HCT116 (cell line): Measurements from ENCODE around the gene C1orf105. TPM values are rescaled to one million over a fixed set of nuclear protein-coding genes. Genes with fewer than 3 reads are reported as not detected.
A peak's percentile ranks its signal among the peaks of the same experiment; 100 is the strongest.

ENCODE experiments used
- ATAC-seq: fragments of 200-7000 bp; cut with Tn5 transposase; 2 replicates; pipeline ENCODE4 v1.9.1; 2020; ENCODE audit warnings: mild to moderate bottlenecking, moderate library complexity
- BruUV-seq: library from RNA; stranded (reverse); fragments of 400-500 nt; replicated peaks from 2 replicates; lab custom pipeline; 2021; lab: Mats Ljungman, UMichigan
- CTCF ChIA-PET: fragments of 300-600 bp; sonication (Branson Sonifier 250); formaldehyde crosslinking; loops from one replicate; lab custom pipeline; 2021; ENCODE audit warnings: antibody characterized with exemption; lab: Charles Lee
- POLR2A ChIA-PET: fragments of 300-600, 350-600 bp; sonication (Branson Sonifier 250); formaldehyde crosslinking; loops from one replicate; lab custom pipeline; 2021; ENCODE audit warnings: antibody characterized with exemption; lab: Charles Lee
- RAD21 ChIA-PET, 2 experiments: fragments of 300-600 bp; sonication (Branson Sonifier 250); formaldehyde crosslinking; loops; one replicate each; lab custom pipeline; 2023; ENCODE audit warnings: low total read pairs in 2 of 2; ENCODE audit not compliant: uncharacterized antibody in 2 of 2, unreplicated experiment in 2 of 2, low non-redundant PET in 1 of 2; lab: Charles Lee
- DNase-seq: peaks from one replicate; pipeline ENCODE4 v3.0.0-alpha.2; 2010; ENCODE audit warnings: low read depth, low spot score
- H2AFZ ChIP-seq: fragments of 200-600 bp; shearing (Covaris generic), sonication (generic); 2 replicates; pipeline ENCODE4 v1.6.1; 2017; ENCODE audit warnings: low read depth, mixed run types, mixed read lengths, antibody characterized with exemption, low read length; ENCODE audit not compliant: poor library complexity, severe bottlenecking
- H3K27ac ChIP-seq: 2 replicates; pipeline ENCODE4 v1.5.1; 2012; ENCODE audit warnings: low read depth, low read length
- H3K27me3 ChIP-seq: fragments of 200-600 bp; sonication (generic); 2 replicates; pipeline ENCODE4 v1.6.1; 2016; ENCODE audit warnings: mixed run types, low read length, mixed read lengths; ENCODE audit not compliant: insufficient read depth
- H3K36me3 ChIP-seq, 2 experiments: fragments of 200-500 bp in 1 of 2; fragments of 200-600 bp in 1 of 2; sonication (Bioruptor generic) in 1 of 2; sonication (generic) in 1 of 2; 2 replicates each; pipeline versions ENCODE4 v1.5.1 to v1.6.1; 2014 to 2016; ENCODE audit warnings: low read length in 2 of 2, inconsistent platforms in 1 of 2, mixed read lengths in 1 of 2, mixed run types in 1 of 2; ENCODE audit not compliant: insufficient read depth in 2 of 2, control insufficient read depth in 1 of 2
- H3K4me1 ChIP-seq, 2 experiments: fragments of 200-600 bp in 1 of 2; sonication (generic) in 1 of 2; 2 replicates each; pipeline versions ENCODE4 v1.5.1 to v1.6.1; 2012 to 2017; ENCODE audit warnings: low read length in 2 of 2, inconsistent platforms in 1 of 2, mild to moderate bottlenecking in 1 of 2, mixed read lengths in 1 of 2, mixed run types in 1 of 2, moderate library complexity in 1 of 2; ENCODE audit not compliant: insufficient read depth in 2 of 2, control insufficient read depth in 1 of 2
- H3K4me2 ChIP-seq: fragments of 200-600 bp; sonication (generic); 2 replicates; pipeline ENCODE4 v1.6.1; 2017; ENCODE audit warnings: mixed run types, low read length, mixed read lengths
- H3K4me3 ChIP-seq, 2 experiments: fragments of 200-600 bp in 1 of 2; sonication (generic) in 1 of 2; replicated peaks in 1 of 2; 2 replicates each; pipeline ENCODE4 v1.5.1; 2011 to 2016; ENCODE audit warnings: low read length in 2 of 2, control low read depth in 1 of 2, low read depth in 1 of 2, mild to moderate bottlenecking in 1 of 2, mixed read lengths in 1 of 2, mixed run types in 1 of 2
- H3K79me2 ChIP-seq: fragments of 200-600 bp; sonication (generic); 2 replicates; pipeline ENCODE4 v1.6.1; 2017; ENCODE audit warnings: mild to moderate bottlenecking, mixed run types, low read length, moderate library complexity, mixed read lengths; ENCODE audit not compliant: insufficient read depth
- H3K9ac ChIP-seq: fragments of 200-600 bp; sonication (generic); 2 replicates; pipeline ENCODE4 v1.6.1; 2016; ENCODE audit warnings: low read length, mixed read lengths
- H3K9me2 ChIP-seq: fragments of 200-600 bp; sonication (generic), shearing (Covaris generic); 2 replicates; pipeline ENCODE4 v1.6.1; 2017; ENCODE audit warnings: mixed run types, mild to moderate bottlenecking, moderate library complexity; ENCODE audit not compliant: insufficient read depth
- H3K9me3 ChIP-seq, 2 experiments: fragments of 200-500 bp in 1 of 2; fragments of 200-600 bp in 1 of 2; sonication (Bioruptor generic) in 1 of 2; sonication (generic) in 1 of 2; 2 replicates each; pipeline ENCODE4 v1.6.1; 2014 to 2017; ENCODE audit warnings: low read length in 2 of 2, mixed read lengths in 2 of 2, inconsistent platforms in 1 of 2, low read depth in 1 of 2, mild to moderate bottlenecking in 1 of 2, mixed run types in 1 of 2, moderate library complexity in 1 of 2; ENCODE audit not compliant: control insufficient read depth in 1 of 2, insufficient read depth in 1 of 2
- H4K20me1 ChIP-seq: fragments of 200-600 bp; sonication (generic), shearing (Covaris generic); 2 replicates; pipeline ENCODE4 v1.6.1; 2017; ENCODE audit warnings: mixed run types, mild to moderate bottlenecking, moderate library complexity; ENCODE audit not compliant: insufficient read depth
- EGR1 ChIP-seq: IDR thresholded peaks from 2 replicates; pipeline ENCODE4 v1.6.1; 2012; ENCODE audit warnings: low read depth
- ELF1 ChIP-seq: IDR thresholded peaks from 2 replicates; pipeline ENCODE4 v1.6.1; 2012; ENCODE audit warnings: low read depth, borderline replicate concordance
- EZH2 ChIP-seq: fragments of 200-600 bp; sonication (generic); IDR thresholded peaks from 2 replicates; pipeline ENCODE4 v1.6.1; 2017; ENCODE audit warnings: antibody characterized with exemption, mixed run types
- EZH2phosphoT487 ChIP-seq: fragments of 200-600 bp; IDR thresholded peaks from 2 replicates; pipeline ENCODE4 v1.6.1; 2018; ENCODE audit warnings: antibody characterized with exemption, borderline replicate concordance
- FOSL1 ChIP-seq: IDR thresholded peaks from 2 replicates; pipeline ENCODE4 v1.6.1; 2012; ENCODE audit warnings: low read depth
- JUND ChIP-seq: IDR thresholded peaks from 2 replicates; pipeline ENCODE4 v1.6.1; 2012
- POLR2A ChIP-seq: IDR thresholded peaks from 2 replicates; pipeline ENCODE4 v1.7.0; 2011; ENCODE audit warnings: borderline replicate concordance; ENCODE audit not compliant: insufficient read depth, insufficient read length; ENCODE audit errors: extremely low read depth
- POLR2AphosphoS5 ChIP-seq: IDR thresholded peaks from 2 replicates; pipeline ENCODE4 v1.6.1; 2011; ENCODE audit warnings: mild to moderate bottlenecking, low read depth, low read length, moderate library complexity
- RAD21 ChIP-seq: IDR thresholded peaks from 2 replicates; pipeline ENCODE4 v1.6.1; 2012; ENCODE audit warnings: low read depth, mild to moderate bottlenecking
- SIN3A ChIP-seq: IDR thresholded peaks from 2 replicates; pipeline ENCODE4 v1.6.1; 2012; ENCODE audit warnings: low read depth
- SRF ChIP-seq: IDR thresholded peaks from 2 replicates; pipeline ENCODE4 v1.6.1; 2012; ENCODE audit warnings: low read depth
- TCF7L2 ChIP-seq: IDR thresholded peaks from 2 replicates; pipeline ENCODE4 v1.7.0; 2011; ENCODE audit warnings: borderline replicate concordance, inconsistent platforms; ENCODE audit not compliant: insufficient read depth, insufficient read length; ENCODE audit errors: extremely low read depth
- YY1 ChIP-seq: IDR thresholded peaks from 2 replicates; pipeline ENCODE4 v1.6.1; 2011; ENCODE audit warnings: low read length, low read depth, moderate library complexity, mild to moderate bottlenecking; ENCODE audit not compliant: insufficient replicate concordance; ENCODE audit errors: extremely low read depth
- ZNF274 ChIP-seq: fragments of 200-500 bp; sonication (Bioruptor generic); IDR thresholded peaks from 2 replicates; pipeline ENCODE4 v1.6.1; 2014; ENCODE audit warnings: mild to moderate bottlenecking, low read depth, low read length, inconsistent platforms
- intact Hi-C: fragments of 100-400 bp; cut with micrococcal nuclease; formaldehyde crosslinking; loops from 2 replicates; pipeline ENCODE4 v1.10.0; 2022
- total RNA-seq: library from RNA; stranded (reverse); gene quantifications from one replicate; pipeline ENCODE4 v1.2.1, GENCODE V29; 2021; ENCODE audit not compliant: unreplicated experiment
- TF ChIP-seq, protein P1 (sequence below), 3 experiments: fragments of 200-600 bp in 1 of 3; sonication (generic) in 1 of 3; IDR thresholded peaks in 2 of 3; conservative IDR thresholded peaks in 1 of 3; 2 replicates each; pipeline ENCODE4 v1.5.1; 2012 to 2017; ENCODE audit warnings: low read depth in 2 of 3, low read length in 2 of 3, antibody characterized with exemption in 1 of 3, borderline replicate concordance in 1 of 3, control low read depth in 1 of 3, mild to moderate bottlenecking in 1 of 3, mixed read lengths in 1 of 3, mixed run types in 1 of 3, moderate library complexity in 1 of 3; ENCODE audit not compliant: insufficient read depth in 1 of 3
- TF ChIP-seq, protein P2 (sequence below): IDR thresholded peaks from 2 replicates; pipeline ENCODE4 v1.6.1; 2012

The C1orf105 gene
- total RNA-seq, 1 experiment from 2014 or later: not detected

DNA sequence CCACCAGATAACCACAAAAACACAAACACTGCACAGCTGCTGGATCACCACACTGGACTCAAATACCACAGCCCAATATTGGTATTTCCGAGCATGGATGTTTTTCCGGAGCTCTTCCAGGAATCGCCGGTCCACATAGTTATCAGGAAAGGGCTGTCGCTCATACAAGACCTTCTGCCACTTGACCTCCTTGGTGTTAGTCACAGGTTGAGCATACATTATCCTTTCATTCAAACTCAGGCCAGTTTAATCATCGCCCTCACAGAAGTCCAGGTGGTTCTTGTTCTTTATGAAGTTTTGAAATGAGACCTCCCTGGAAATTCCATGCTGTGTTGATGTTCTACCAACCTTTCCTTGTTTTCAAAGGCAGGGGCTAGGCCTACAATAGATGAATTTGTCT is 21.9 kb downstream of the C1orf105 start:
- H3K9me2 ChIP-seq: no peaks in the 10 kb centered on the region
- no TSS peak for BruUV-seq
- peak overlapping the region in 1 of 2 experiments; percentile 81; a peak in 2 of 4 replicates for H3K4me3 ChIP-seq
- ATAC-seq: no peak
- H4K20me1 ChIP-seq: no peaks in the 10 kb centered on the region
- ChIA-PET CTCF (interaction anchor here (0.9 to 1.2 kb wide), 2 partner anchors 9 to 24 kb away, joined by 3 to 4 read pairs; no protein-coding TSS in a partner anchor), RAD21 (no interaction called here), POLR2A (no interaction called here)
- no peak for DNase-seq
- no peaks in the 10 kb centered on the region; a peak in 1 of 4 replicates for H3K36me3 ChIP-seq
- TF ChIP-seq EZH2phosphoT487 (no peak), YY1 (no peak), EGR1 (no peak), ELF1 (no peak), FOSL1 (no peak), POLR2AphosphoS5 (no peak), RAD21 (no peak), TCF7L2 (no peak), POLR2A (no peak), JUND (no peak), EZH2 (no peak), ZNF274 (no peak), SIN3A (no peak), SRF (no peak)
- TF ChIP-seq, protein P1, sequence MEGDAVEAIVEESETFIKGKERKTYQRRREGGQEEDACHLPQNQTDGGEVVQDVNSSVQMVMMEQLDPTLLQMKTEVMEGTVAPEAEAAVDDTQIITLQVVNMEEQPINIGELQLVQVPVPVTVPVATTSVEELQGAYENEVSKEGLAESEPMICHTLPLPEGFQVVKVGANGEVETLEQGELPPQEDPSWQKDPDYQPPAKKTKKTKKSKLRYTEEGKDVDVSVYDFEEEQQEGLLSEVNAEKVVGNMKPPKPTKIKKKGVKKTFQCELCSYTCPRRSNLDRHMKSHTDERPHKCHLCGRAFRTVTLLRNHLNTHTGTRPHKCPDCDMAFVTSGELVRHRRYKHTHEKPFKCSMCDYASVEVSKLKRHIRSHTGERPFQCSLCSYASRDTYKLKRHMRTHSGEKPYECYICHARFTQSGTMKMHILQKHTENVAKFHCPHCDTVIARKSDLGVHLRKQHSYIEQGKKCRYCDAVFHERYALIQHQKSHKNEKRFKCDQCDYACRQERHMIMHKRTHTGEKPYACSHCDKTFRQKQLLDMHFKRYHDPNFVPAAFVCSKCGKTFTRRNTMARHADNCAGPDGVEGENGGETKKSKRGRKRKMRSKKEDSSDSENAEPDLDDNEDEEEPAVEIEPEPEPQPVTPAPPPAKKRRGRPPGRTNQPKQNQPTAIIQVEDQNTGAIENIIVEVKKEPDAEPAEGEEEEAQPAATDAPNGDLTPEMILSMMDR (IDR thresholded peaks at IDR 0.05 in 2 of 3, conservative IDR thresholded peaks at IDR 0.05 in 1 of 3; ENCODE audit: borderline replicate concordance in 1 of 3, insufficient read depth in 1 of 3, low read depth in 2 of 3, low read length in 2 of 3): no peak
- TF ChIP-seq, protein P2, sequence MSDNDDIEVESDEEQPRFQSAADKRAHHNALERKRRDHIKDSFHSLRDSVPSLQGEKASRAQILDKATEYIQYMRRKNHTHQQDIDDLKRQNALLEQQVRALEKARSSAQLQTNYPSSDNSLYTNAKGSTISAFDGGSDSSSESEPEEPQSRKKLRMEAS: no peak
- no peak overlapping the region for H2AFZ ChIP-seq
- no peaks in the 10 kb centered on the region for H3K9me3 ChIP-seq
- intact Hi-C loops: loop anchor here (2.0 to 5.0 kb wide), 2 partner anchors 440 to 798 kb away; no protein-coding TSS in a partner anchor
- peaks cover 19% of the 10 kb centered on the region for H3K79me2 ChIP-seq
- no peak overlapping the region for H3K9ac ChIP-seq
- no peak overlapping the region for H3K27ac ChIP-seq
- H3K4me1 ChIP-seq: peaks cover 4 to 13% of the 10 kb centered on the region in 2 experiments; a peak in 2 of 4 replicates
- peak overlapping the region; percentile 66 for H3K4me2 ChIP-seq
- H3K27me3 ChIP-seq: no peaks in the 10 kb centered on the region
